HG03354 (cell line): ENCODE results near the gene ARMC2.

Experiments used
- ATAC-seq: cut with Tn5 transposase; IDR thresholded peaks from one replicate; pipeline ENCODE4 v1.9.1; 2021; ENCODE audit warnings: mild to moderate bottlenecking; ENCODE audit not compliant: unreplicated experiment, poor library complexity, severe bottlenecking

The ARMC2 gene

DNA sequence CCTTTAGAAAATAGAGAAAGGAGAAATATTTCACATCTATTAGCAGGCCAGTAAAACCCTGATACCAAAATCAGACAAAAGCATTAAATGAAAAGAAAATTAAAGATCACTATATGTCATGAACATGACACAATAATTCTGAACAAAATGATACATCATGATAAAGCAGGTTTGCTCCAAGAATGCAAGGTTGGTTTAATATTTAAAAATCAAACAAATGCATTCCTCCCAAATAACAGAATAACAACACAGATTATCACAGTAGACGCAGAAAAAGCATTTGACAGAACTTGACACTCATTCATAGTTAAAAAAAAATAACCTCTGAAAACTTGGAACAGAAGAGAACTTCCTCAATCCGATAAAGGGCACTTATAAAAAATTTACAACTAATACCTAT is 22.9 kb upstream of the ARMC2 start:
- ATAC-seq: no peak

- ATAC-seq: no peak
Measured at GRCh38 chr6:108831104-108831503, 17.1 kb upstream of the ARMC2 start.

GRCh38 chr6:108832738-108833137 is 15.5 kb upstream of the ARMC2 start:
- ATAC-seq: no peak

GRCh38 chr6:108835218-108835850 is 12.9 kb upstream of the ARMC2 start:
- peak; percentile 95 for ATAC-seq

- ATAC-seq: no peak
Measured at GRCh38 chr6:108836061-108836460, 12.2 kb upstream of the ARMC2 start.

DNA sequence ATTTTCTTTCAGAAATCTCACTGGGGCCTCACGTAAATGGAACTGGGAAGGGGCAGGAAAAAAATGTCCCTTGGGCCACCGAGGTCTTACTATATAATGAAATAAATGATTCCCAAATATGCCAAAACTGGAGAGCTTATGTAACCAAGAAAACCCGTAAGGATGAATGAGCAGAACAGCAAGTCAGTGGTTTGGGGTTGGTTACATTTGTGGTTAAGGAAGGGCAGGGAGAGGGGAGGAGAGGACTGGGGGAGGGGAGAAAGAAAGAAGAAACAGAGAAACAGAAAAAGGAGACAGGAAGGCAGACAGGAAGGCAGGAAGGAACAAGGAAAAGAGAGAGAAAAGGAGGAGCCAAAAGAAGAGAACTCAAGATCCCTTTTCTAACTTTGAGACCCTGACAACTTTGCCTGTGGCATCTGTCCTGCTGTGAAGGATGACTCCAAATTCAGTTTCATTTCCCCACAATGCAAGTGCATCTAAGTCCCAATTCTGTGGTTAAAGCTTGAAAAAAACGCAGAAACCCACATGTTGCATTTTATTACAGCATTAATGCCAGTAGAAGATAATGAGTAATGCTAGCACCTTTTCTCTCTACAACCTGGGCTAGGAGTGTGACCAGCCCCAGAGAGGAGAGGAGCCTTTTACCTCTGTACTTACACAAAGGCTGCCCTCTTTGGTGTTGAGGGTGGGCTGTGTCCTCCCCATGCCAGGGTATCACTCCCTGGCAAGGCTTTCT is 10.8 kb upstream of the ARMC2 start:
- ATAC-seq: no peak

GRCh38 chr6:108838101-108838717 is 10.0 kb upstream of the ARMC2 start:
- ATAC-seq: no peak

DNA sequence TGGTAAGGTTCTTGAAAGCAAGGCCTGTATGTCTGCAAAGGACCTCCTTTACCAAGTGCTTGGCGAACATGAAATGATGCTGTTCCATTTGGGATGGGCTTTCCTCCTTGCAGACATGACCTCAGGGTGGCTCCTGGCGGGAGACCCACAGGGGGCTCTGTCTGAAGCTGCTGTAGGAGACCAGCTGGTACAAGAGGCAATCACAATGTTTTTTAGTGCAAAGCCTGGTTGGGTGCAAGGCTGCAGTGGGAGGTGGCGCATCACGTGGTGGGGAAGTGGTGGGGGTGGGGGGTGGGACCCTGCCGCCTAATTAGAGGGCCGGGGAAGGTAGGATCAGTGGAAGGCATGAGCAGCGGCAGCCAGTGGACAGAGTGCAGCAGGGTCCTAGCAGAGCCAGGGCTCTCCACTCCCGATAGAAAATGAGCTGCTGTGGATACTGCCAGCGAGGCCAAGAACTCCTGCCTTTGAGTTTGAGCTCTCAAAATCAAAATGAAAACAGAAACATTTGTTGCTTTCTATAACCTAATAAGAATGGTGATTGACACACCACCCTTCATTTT is 9.1 kb upstream of the ARMC2 start:
- ATAC-seq: no peak

GRCh38 chr6:108840919-108841318 is 7.3 kb upstream of the ARMC2 start:
- no peak for ATAC-seq

GRCh38 chr6:108841377-108841855 is 6.8 kb upstream of the ARMC2 start:
- no peak for ATAC-seq

- ATAC-seq: no peak
Measured at GRCh38 chr6:108844135-108844534, 4.1 kb upstream of the ARMC2 start.

DNA sequence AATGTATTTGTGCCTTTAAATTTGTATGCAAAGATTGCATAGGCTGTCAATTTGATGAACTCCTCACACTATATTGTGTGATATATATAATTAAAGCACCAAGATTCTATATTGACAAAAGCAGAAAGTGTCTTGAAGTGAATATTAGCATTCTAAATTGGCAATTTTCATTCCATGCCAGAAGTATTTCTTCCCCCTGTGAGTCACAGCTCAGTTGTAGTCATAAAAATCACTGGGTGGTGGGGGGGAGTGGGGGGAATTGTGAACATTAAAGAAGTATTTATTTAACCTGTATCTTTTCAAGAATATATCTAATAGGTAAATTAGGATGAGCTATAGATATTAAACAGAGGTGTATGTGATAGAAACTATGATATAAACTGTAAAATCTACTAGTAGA is 3.1 kb upstream of the ARMC2 start:
- no peak for ATAC-seq

GRCh38 chr6:108846101-108846500 is 2.1 kb upstream of the ARMC2 start:
- no peak for ATAC-seq

- ATAC-seq: no peak
Measured at GRCh38 chr6:108846628-108847027, 1.6 kb upstream of the ARMC2 start.

DNA sequence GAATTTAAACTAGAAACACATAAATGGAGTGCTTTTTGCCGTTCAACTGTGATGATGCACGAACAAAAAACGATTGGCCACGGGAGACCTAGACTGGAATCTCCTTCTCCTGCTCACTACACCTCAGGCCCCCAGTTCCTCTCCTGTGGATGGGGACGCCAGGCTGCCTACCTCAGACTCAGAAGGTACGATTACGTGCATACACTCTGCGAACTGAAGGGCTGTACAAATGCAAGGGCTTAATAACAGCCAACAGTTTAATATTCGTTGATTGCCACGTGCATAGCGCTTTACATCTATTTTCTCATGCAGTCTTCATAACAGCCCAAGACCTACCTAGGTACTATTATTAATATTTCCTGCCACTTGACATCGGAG is 495 bp upstream of the ARMC2 start:
- ATAC-seq: no peak

DNA sequence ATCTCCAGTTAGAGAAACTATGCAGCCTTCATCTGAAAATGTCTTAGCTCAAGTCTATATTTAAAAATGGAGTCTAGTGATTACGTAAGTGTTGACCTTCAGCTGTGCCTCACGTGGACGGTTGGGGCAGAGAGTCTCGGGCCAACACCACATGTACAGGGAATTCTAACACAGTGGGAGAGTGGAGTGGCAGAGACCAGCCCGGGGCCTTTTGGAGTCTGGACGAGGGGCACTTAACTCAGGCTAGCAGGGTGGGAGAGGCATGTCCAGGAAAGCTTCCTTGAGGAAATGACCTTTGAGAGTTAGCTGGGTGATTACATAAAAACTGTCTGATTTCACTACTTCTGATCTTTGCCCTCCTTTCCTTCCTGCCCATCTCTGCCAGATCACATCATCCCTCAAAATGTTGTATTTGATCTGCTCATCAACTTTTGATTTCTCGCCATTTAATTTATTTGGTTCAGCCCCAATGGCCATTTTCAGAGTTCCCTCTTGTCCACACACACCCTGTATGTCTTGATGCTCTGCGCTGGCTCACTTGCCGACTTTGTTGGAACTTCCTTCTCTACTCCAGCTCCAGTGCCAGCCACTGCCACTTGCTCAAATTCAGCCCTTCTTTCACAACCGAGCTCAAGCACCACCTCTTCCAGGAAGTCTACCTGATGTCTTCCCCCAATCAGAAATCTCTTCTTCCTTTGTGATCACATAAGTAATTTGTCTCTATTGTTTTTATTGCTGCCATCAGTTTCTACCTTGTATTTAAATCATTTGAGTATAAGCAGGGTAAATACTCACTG is 2.6 kb downstream of the ARMC2 start:
- ATAC-seq: no peak

DNA sequence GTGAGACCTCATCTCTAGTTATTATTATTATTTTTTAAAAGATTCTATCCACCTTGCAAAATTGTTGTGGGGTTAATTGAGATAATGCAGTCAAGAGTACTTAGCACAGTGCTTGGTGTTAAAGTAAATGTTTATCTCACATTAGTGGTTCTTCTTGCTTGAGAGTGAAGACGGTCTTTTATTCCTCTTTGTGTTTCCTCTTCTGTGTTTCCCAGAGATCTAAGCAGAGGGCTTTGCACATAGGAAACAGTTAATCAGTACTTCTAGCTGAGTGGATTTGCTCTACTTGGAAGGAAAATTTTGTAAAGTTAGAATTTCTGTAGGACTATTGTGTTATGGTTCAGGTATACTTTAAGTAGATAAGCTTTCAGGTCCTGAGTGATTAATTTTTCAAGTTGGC is 3.5 kb downstream of the ARMC2 start:
- ATAC-seq: no peak

GRCh38 chr6:108853077-108853476 is 4.9 kb downstream of the ARMC2 start:
- no peak for ATAC-seq

DNA sequence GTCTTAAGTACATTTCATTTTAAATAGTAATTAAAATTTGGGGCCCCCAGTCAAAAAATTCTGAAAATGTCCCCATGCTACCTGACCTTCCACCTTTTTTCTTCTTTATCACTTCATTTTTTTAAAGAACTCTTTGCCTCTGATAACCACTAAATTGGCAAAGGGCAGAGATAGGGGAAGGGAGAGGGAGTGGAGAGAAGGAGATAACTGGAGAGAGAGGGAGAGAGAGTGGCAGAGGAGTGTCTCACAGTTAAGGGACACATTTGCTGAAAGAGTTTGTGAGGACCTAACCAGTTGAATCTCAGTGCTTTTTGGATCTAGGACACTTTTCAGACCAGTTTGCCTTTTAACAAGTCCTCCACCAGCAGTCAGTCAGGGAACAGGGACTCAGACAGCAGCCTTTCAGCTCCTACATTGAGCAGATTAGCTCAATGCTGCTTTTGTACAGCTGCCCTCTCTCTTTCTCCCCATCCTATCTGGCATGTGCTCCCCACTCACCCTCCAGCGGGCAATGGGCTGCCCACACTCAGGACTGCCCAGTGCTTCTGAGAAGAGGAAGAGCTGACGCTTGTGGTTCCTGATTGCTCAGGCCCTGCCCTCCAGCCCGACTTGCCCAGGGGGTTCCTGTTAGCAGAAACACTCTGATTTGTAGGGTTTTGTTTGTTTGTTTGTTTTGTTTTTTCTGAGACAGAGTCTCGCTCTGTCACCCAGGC is 14.4 kb downstream of the ARMC2 start:
- no peak for ATAC-seq
